Esophagus (tissue), 2 donors: ENCODE data around the gene RPGRIP1. TPM values are rescaled to one million over a fixed set of nuclear protein-coding genes. Genes with fewer than 3 reads are reported as not detected.
"Not testable (repeated sequence)": the region's sequence is repeated elsewhere in the genome, so short reads cannot be mapped to it uniquely, and the experiment has no call there.

ENCODE experiments used
- H3K27ac ChIP-seq, 2 donors: one replicate each; pipeline ENCODE4 v1.5.1; 2013; ENCODE audit warnings: low read depth in 2 of 2, mild to moderate bottlenecking in 2 of 2, inconsistent platforms in 1 of 2, low read length in 1 of 2, moderate library complexity in 1 of 2
- H3K27me3 ChIP-seq, 2 donors: one replicate each; pipeline ENCODE4 v1.6.1; 2013; ENCODE audit warnings: low read length in 2 of 2, control low read depth in 1 of 2, mild to moderate bottlenecking in 1 of 2; ENCODE audit not compliant: insufficient read depth in 2 of 2, control insufficient read depth in 1 of 2
- H3K36me3 ChIP-seq, 2 donors: one replicate each; pipeline ENCODE4 v1.6.1; 2013; ENCODE audit warnings: low read length in 1 of 2; ENCODE audit not compliant: control insufficient read depth in 2 of 2, insufficient read depth in 2 of 2
- H3K4me1 ChIP-seq, 2 donors: one replicate each; pipeline ENCODE4 v1.6.1; 2013; ENCODE audit warnings: low read length in 1 of 2; ENCODE audit not compliant: control insufficient read depth in 2 of 2, insufficient read depth in 2 of 2
- H3K4me3 ChIP-seq, 2 donors: one replicate each; pipeline ENCODE4 v1.5.1; 2013; ENCODE audit warnings: low read length in 2 of 2, mild to moderate bottlenecking in 2 of 2, low read depth in 1 of 2, moderate library complexity in 1 of 2
- H3K9me3 ChIP-seq, 2 donors: one replicate each; pipeline ENCODE4 v1.6.1; 2013; ENCODE audit warnings: mild to moderate bottlenecking in 2 of 2, low read depth in 1 of 2, low read length in 1 of 2, moderate library complexity in 1 of 2; ENCODE audit not compliant: control insufficient read depth in 2 of 2, insufficient read depth in 1 of 2
- WGBS, 2 donors: extraction: QIAGEN DNeasy Blood & Tissue Kit; methylation state at CpG; one replicate each; pipeline ENCODE4 v1.1.7; 2013; 5-methylcytosine and 5-hydroxymethylcytosine counted together
- polyA plus RNA-seq, 2 donors: library from polyadenylated mRNA; stranded (reverse); fragments of 200-250 nt; gene quantifications; one replicate each; pipeline ENCODE4 v1.2.3, GENCODE V29; 2013
- donor health status: healthy with polysubstance abuse.
- donor health status: Bipolar disorder and iron deficiency.

RPGRIP1 gene
- polyA plus RNA-seq, 2 donors, result 0.11 to 0.14 TPM

DNA sequence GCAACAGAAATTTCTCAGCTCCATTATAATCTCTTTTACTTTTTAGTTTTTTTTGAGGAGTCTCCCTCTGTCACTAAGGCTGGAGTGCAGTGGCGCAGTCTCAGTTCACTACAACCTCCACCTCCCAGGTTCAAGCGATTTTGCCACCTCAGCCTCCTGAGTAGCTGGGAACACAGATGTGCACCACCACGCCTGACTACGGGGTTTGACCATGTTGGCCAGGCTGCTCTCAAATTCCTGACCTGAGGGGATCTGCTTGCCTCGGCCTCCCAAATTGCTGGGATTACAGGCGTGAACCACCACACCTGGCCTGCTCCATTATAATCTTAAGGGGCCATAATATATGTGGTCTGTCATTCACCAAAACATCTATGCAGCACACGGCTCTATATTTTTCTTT, 34.1 kb upstream of the RPGRIP1 start:
- H3K36me3 ChIP-seq, result peaks cover 3 to 6% of the 10 kb centered on the region in 2 donors
- H3K4me1 ChIP-seq, result no peaks in the 10 kb centered on the region
- 89 to 90% methylated on average over 7 of the region's 7 CpGs for WGBS, 2 donors
- no peak overlapping the region for H3K4me3 ChIP-seq
- H3K27ac ChIP-seq, result no peak overlapping the region
- no peaks in the 10 kb centered on the region for H3K27me3 ChIP-seq
- no peaks in the 10 kb centered on the region for H3K9me3 ChIP-seq

GRCh38 chr14:21248338-21248737, 31.5 kb upstream of the RPGRIP1 start:
- H3K4me1 ChIP-seq, result no peaks in the 10 kb centered on the region
- 85 to 98% methylated on average over 1 of the region's 1 CpG for WGBS, 2 donors
- peaks cover 3 to 6% of the 10 kb centered on the region in 2 donors for H3K36me3 ChIP-seq
- H3K27ac ChIP-seq, result no peak overlapping the region
- H3K27me3 ChIP-seq, result no peaks in the 10 kb centered on the region
- H3K9me3 ChIP-seq, result no peaks in the 10 kb centered on the region
- H3K4me3 ChIP-seq, result no peak overlapping the region

- Histone ChIP-seq H3K9me3 (no peaks in the 10 kb centered on the region), H3K36me3 (peaks cover 3 to 6% of the 10 kb centered on the region in 2 donors), H3K27ac (no peak overlapping the region), H3K27me3 (no peaks in the 10 kb centered on the region), H3K4me3 (no peak overlapping the region), H3K4me1 (no peaks in the 10 kb centered on the region)
- 88 to 94% methylated on average over 8 of the region's 8 CpGs for WGBS, 2 donors
Measured at GRCh38 chr14:21248739-21249411, 31.0 kb upstream of the RPGRIP1 start.

DNA sequence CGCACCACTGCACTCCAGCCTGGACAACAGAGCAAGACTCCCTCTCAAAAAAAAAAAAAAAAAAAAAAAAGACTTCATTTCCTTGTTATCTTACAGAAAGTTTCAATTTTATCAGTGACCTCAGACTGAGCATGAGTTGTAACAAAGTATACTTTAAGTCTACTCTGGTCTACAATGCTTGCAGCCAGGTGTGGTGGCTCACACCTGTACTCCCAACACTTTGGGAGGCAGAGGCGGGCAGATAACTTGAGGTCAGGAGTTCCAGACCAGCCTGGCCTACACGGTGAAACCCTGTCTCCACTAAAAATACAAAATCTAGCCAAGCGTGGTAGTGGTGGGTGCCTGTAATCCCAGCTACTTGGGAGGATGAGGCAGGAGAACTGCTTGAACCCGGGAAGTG, 28.7 kb upstream of the RPGRIP1 start:
- Histone ChIP-seq H3K27ac (no peak overlapping the region), H3K9me3 (no peaks in the 10 kb centered on the region), H3K4me1 (no peaks in the 10 kb centered on the region), H3K36me3 (peaks cover 3 to 6% of the 10 kb centered on the region in 2 donors), H3K27me3 (no peaks in the 10 kb centered on the region), H3K4me3 (no peak overlapping the region)
- 93 to 94% methylated on average over 5 of the region's 5 CpGs for WGBS, 2 donors

- Histone ChIP-seq H3K4me1 (peaks cover 0 to 3% of the 10 kb centered on the region in 2 donors), H3K27me3 (no peaks in the 10 kb centered on the region), H3K36me3 (peaks cover 3 to 10% of the 10 kb centered on the region in 2 donors), H3K27ac (no peak overlapping the region), H3K4me3 (no peak overlapping the region), H3K9me3 (no peaks in the 10 kb centered on the region)
- 83 to 92% methylated on average over 2 of the region's 2 CpGs for WGBS, 2 donors
Measured at GRCh38 chr14:21252149-21252548, 27.7 kb upstream of the RPGRIP1 start.

GRCh38 chr14:21255385-21256101, 24.3 kb upstream of the RPGRIP1 start:
- Histone ChIP-seq H3K36me3 (peaks cover 3 to 15% of the 10 kb centered on the region in 2 donors), H3K9me3 (no peaks in the 10 kb centered on the region), H3K27ac (no peak overlapping the region), H3K4me1 (peaks cover 0 to 3% of the 10 kb centered on the region in 2 donors), H3K27me3 (no peaks in the 10 kb centered on the region), H3K4me3 (no peak overlapping the region)
- WGBS, 2 donors, result 47 to 50% methylated on average over 4 of the region's 4 CpGs

- not testable (repeated sequence) for H3K4me1 ChIP-seq, H3K9me3 ChIP-seq, H3K27me3 ChIP-seq, H3K4me3 ChIP-seq, H3K27ac ChIP-seq
- peaks cover 0 to 13% of the 10 kb centered on the region in 2 donors for H3K36me3 ChIP-seq
- WGBS, 2 donors, result 78 to 81% methylated on average over 8 of the region's 8 CpGs
Measured at GRCh38 chr14:21256102-21256447, 23.8 kb upstream of the RPGRIP1 start.

DNA sequence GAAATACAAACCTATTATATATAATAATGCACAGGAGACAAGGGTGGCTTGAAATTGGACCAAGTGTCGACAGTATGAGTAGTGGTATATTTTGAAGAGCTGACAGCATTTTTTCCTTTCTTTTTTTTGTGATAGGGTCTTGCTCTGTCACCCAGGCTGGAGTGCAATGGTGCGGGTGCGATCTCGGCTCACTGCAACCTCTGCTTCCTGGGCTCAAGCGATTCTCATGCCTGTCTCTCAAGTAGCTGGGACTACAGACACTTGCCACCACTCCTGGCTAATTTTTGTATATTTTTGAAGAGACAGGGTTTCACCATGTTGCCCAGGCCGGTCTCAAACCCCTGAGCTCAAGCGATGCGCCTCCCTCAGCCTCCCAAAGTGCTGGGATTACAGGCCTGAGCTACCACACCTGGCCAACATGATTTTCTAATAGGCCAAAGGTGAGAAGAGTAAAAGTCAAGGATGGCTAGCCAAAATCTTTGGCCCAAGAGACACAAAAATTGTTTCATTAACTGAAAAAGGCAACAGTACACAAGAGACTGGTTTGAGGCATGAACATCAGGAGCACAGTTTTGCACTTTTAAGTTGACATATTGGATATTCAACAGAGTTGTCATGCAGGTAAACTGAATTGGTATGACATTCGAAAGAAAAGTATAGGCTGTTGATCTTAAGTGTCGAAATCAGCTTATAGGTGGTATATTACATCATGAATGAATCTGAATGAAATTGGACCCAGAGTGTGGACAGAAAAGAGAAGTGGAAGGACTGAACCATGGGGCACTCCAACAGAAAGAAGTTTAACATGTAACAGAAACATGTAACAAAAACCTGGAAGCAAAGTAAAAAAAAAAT, 23.1 kb upstream of the RPGRIP1 start:
- Histone ChIP-seq H3K36me3 (peaks cover 0 to 11% of the 10 kb centered on the region in 2 donors), H3K4me1 (peaks cover 0 to 3% of the 10 kb centered on the region in 2 donors)

DNA sequence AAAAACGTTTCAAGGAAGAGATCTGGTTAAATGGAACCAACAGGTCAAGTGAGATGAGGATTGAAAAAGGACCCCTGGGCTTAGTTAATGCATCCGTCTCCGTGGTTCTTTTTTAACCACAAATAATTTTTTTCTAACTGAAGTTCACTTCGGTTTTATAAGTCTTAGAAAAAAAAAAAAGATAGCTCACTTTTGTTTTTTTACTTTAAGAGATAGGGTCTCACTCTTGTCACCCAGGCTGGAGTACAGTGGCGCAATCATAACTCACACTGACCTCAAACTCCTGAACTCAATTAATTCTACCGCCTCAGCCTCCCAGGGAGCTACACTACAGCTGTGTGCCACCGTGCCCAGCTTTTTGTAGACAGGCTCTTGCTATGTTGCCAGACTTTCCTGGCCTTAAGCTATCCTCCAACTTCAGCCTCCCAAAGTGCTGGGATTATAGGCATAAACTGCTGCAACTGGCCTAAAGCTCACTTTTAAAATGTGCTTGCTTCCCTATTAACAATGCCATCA, 22.4 kb upstream of the RPGRIP1 start:
- 40% methylated on average over 7 of the region's 7 CpGs for WGBS, 2 donors
- H3K36me3 ChIP-seq, result peaks cover under 1 to 13% of the 10 kb centered on the region in 2 donors
- no peaks in the 10 kb centered on the region for H3K27me3 ChIP-seq
- no peak overlapping the region for H3K27ac ChIP-seq
- no peak overlapping the region for H3K4me3 ChIP-seq
- H3K9me3 ChIP-seq, result no peaks in the 10 kb centered on the region
- H3K4me1 ChIP-seq, result peaks cover 2 to 4% of the 10 kb centered on the region in 2 donors

More for the DNA sequence above, 23.1 kb upstream of the RPGRIP1 start:
- H3K27me3 ChIP-seq, result no peaks in the 10 kb centered on the region
- H3K4me3 ChIP-seq, result no peak overlapping the region
- no peaks in the 10 kb centered on the region for H3K9me3 ChIP-seq
- no peak overlapping the region for H3K27ac ChIP-seq
- 90 to 91% methylated on average over 10 of the region's 10 CpGs for WGBS, 2 donors
